Activated T-cell treated with anti-CD3 and anti-CD28 coated beads for 4 hours (primary cell): ENCODE data around the gene ASTN2.

Experiments used
- DNase-seq: peaks from one replicate; pipeline ENCODE4 v3.0.0-alpha.2; 2020

The ASTN2 gene, protein sequence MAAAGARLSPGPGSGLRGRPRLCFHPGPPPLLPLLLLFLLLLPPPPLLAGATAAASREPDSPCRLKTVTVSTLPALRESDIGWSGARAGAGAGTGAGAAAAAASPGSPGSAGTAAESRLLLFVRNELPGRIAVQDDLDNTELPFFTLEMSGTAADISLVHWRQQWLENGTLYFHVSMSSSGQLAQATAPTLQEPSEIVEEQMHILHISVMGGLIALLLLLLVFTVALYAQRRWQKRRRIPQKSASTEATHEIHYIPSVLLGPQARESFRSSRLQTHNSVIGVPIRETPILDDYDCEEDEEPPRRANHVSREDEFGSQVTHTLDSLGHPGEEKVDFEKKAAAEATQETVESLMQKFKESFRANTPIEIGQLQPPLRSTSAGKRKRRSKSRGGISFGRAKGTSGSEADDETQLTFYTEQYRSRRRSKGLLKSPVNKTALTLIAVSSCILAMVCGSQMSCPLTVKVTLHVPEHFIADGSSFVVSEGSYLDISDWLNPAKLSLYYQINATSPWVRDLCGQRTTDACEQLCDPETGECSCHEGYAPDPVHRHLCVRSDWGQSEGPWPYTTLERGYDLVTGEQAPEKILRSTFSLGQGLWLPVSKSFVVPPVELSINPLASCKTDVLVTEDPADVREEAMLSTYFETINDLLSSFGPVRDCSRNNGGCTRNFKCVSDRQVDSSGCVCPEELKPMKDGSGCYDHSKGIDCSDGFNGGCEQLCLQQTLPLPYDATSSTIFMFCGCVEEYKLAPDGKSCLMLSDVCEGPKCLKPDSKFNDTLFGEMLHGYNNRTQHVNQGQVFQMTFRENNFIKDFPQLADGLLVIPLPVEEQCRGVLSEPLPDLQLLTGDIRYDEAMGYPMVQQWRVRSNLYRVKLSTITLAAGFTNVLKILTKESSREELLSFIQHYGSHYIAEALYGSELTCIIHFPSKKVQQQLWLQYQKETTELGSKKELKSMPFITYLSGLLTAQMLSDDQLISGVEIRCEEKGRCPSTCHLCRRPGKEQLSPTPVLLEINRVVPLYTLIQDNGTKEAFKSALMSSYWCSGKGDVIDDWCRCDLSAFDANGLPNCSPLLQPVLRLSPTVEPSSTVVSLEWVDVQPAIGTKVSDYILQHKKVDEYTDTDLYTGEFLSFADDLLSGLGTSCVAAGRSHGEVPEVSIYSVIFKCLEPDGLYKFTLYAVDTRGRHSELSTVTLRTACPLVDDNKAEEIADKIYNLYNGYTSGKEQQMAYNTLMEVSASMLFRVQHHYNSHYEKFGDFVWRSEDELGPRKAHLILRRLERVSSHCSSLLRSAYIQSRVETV (N-terminal part only)

DNA sequence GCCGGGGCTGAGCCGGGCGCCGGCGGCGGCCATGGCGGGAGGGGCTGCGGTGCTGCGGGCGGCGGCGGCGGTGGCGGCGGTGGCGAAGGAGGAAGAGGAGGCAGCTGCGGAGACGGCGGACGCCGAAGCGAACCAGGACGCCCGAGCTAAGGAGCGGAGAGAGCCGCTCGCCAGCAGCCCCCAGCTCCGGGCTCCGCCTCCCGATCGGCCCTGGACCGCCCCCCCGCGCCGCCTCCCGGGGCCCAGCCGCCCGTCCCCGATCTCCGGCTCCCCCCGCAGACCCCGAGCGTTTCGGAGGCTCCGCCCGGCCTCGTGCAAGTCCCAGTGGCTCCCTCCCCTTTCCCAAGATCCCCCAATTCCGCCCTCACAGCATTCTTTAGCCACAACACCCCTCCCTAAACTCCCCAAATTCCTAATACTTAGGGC is at the start of gene ASTN2:
TSS of gene ASTN2 (minus strand) at position 152 of the 426 bp plus-strand sequence. CDS start at position 33, 119 bp downstream.
- no peak for DNase-seq

DNA sequence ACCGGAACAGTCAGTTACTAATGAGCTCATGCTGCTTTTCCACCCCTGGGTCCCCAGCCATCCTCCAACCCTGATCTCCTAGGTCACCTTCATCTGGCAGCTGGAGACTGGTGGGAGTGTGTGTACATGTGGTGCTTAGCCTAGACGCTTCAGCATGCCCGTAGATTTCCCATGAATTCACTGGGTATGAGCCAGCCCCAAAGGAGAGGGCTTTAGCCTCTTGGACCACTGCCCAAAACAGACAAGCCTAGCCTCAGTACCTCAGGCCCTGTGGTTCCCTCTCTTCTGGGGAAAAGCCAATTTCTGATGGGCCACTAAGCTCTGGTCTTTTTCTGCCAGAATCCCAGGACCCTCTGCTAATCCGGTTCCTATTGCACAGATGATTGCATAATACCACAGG is 48.0 kb upstream of the ASTN2 start:
- DNase-seq = no peak

DNA sequence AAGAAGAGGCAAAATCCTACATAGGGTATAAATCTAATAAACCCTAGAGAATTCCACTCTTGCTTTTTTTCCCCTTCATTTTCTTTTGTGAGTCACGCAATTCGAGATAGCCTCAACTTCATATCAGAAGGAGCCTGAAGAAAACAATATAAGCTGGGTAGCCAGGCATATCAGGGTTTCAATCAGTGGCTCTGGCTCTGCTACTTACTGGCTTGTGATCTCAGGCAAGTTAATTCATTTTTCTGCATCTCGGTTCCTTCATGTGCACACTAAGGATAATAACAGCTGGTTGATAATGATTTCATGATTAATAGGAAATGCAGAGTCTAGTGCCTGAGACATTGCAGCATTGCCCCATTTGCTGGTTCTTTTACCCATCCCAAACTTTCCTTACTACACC is 46.5 kb upstream of the ASTN2 start:
- no peak for DNase-seq

DNA sequence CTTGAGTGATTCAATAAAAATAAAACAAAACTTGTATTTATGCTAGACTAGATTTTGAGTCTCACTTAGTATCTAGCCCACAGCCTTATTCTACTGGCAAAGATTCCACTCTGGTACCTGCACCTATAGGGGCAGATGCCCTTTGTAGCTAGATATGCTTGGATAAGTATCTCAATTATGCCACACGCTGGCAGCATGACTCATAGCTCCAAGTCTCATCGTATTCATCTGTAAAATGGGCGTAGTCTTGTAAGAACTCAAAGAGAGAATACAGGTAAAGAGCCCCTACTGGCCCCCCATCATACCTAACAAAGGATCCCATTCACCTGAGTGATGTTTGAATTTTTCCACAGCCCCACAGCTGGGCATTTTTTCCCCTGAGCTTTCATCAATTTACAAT is 45.9 kb upstream of the ASTN2 start:
- DNase-seq = no peak

DNA sequence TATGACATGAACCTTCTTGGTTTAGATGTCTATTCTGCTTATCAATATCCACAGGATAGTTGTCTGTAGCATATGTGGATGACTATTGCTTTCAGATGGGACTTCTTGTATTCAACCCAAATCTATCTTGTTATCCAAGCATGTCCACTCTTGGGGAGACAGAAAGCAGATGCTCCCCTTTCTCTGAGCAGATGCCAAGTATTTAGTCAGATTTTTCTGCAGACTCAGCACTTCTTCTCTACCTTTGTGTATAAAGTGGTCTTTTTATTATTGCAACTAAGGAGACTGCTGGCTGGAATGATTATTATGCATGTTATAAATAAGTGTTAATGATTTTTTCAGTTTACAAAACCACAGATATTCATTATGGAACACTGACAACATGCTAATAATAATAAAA is 45.1 kb upstream of the ASTN2 start:
- DNase-seq = no peak

DNA sequence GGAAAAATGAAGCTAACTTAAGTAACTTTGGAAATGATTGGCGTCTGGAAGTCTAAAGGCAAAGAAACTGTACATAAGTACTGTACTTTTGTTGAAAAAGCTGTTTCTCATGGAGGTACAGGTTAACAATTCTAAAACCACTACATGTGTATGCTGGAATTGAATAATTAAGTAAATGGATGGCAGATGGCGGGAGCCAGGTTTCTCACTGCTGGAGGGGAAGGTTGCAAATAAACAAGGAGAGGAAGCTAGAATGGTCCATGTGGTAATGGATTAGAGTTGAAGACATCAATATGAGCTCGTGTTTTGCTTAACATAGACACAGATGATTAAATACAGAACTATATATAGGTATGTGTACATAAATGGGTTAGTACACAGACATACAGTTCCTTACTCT is 43.2 kb upstream of the ASTN2 start:
- DNase-seq = no peak

DNA sequence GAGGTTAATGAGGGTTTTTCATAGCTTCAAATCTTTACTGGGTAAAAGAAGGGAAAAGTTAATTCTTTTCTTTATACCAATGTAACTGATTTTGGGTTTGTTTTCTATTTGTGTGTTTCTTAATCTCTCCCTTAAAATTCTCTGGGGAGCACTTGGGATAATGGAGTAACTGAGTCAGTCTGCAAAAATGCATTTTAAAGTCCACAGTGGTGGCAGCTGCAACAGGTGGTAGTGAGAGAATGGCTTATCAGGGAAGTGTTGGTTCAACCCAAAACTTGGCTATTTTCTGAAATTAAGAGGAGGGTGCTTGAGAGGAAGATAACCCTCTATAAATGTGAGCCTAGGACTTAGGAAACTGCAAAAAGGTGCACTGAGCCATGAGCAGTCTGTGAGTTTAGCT is 39.9 kb upstream of the ASTN2 start:
- DNase-seq = no peak

DNA sequence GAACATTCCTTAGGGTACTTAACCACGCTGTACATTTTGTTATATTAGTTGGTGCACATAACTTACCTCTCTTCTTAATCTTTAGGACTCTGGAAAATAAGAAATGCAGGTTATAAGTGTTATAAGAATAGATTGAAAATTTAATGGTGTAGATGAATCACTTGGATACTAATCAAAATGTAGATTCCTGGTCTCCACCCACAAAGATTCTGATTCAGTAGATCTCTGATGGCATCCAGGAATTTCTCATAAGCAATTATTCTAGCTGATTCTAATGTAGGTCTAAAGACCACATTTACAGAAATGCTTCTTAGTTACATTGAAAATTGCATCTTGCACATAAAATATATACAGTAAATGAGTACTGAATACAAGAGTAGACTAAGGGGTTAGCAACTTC is 38.9 kb upstream of the ASTN2 start:
- no peak for DNase-seq

DNA sequence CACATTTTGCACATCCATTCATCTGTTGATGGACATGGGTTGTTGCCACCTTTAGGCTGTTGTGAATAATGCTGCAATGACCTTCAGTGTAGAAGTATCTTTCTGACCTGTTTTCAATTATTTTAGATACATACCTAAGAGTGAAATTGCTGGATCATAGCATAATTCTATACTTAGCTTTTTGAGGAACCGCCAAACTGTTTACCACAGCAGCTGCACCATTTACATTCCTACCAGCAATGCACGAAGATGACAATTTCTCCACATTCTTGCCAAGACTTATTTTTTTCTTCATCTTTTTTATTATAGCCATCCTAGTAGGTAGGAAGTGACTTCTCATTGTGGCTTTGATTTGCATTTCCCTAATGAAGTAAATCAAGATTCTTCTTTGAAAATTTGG is 36.5 kb upstream of the ASTN2 start:
- DNase-seq = no peak

DNA sequence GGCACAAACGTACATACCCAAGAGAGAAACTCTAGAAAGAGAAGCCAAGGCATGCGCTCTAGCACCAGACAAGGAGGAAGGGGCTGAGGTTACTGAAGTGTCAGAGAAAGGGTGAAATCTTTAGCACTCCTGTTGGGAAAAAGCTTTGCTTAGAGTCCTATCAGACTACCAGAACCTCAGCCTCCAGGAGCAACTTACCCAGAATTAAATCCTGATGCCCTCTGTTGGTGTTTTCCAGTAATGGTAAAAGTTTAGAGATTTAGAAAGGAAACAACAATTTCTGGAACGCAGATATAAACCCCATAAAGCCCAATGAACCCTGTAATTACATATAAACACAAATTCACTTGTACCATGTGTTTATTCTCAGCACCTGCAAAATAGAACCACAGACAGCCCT is 33.2 kb upstream of the ASTN2 start:
- no peak for DNase-seq

DNA sequence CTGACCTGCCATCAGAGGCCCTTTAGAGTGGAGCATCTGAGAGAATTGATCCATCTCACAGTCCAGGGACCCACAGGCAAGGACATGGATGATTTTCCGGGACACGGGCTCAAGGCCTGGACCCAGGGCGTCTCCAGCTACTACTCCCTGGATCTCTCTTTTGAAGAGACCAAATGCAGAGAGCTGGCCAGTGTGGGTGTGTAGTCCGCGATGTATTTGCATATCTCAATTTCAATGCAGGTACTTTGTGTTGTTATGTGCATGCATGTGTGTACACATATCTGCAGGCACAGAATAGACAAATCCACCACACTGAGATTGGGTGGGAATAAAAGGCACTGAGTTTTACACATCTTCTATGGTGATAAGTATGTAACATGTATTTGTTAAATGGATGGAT is 30.8 kb upstream of the ASTN2 start:
- no peak for DNase-seq

DNA sequence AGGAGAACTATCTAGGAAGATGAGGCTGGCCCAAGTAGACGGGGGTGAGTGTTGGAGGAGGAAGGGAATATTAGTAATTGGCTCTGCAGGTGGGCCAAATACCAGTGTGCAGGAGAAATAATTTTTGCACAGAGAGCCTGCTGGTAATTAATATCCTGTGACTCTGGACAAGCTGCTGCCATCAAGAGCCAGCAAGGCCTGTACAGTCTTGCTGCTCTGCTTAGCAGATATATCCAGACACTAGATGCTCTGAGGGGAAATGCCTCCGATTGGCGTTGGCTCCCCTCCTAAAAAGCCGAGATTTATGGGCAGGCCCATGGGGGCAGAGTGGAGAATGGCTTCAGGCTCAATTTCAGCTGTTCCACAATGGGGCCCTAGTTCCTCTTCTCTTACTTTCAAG is 29.6 kb upstream of the ASTN2 start:
- DNase-seq = no peak

DNA sequence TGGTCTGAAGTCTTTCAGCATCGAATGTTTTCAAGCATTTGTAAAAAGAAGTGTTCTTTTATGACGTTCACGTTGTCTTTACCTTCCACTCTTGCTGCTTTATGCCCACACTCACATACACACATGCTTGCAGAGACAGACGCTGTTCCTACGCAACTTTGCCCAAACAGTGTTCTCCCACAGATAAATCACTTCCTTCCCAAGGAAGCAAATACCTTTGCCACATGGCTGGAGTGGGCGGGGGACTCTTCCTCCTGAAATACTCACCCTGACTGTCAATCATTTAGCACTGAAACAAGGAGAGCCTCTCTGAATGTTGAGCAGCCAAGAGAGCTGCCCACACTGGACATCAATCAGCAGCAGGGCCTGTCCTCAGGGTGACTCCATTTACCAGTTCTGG is 22.4 kb upstream of the ASTN2 start:
- DNase-seq = no peak

DNA sequence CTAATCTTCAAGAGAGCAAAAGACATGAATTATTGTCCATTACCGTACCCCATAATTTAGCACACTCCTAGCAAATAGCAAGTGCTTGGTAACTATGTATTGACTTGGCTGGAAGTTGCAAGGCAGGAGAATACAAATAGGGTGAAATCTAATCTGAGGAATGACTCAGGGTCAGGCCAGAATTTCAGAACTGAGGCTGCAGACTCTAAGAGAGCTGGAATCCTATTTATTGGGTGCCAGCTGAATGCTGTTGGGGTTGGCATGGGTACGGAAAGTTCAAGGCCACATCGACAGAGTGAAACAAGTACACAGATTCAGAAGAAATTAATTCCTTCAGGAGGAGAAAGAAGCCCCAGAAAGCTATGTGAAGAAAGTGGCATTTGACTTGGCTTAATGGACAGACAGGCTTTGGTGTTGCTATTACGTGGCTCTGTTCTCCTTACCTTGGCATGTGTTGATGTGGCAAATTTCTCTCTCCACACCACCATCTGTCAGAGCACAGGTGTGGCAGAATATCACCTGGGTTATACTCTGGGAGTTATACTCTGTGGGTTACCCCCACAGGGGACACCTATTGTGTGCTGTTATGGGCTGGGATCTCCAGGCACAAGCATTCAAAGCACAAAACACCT is 20.9 kb upstream of the ASTN2 start:
- DNase-seq = no peak

DNA sequence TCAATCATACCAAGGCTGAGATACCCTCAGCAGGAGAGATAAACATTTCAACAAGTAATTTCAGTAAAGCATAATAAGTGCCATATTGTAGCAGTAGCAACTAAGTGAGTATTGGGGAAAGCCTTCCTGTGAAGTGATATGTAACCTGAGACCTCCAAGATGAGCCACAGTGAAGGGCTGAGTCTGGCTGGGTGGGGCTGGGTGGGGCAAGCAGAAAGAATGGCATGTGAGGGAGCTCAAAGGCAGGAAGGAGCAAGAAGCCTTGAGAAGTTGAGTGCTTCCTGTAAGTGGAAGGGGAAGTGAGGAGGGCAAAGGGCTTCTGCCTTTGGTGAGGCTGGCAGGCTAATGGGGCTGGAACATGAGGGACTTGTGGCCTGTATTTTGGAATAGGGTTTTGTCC is 19.7 kb upstream of the ASTN2 start:
- no peak for DNase-seq

DNA sequence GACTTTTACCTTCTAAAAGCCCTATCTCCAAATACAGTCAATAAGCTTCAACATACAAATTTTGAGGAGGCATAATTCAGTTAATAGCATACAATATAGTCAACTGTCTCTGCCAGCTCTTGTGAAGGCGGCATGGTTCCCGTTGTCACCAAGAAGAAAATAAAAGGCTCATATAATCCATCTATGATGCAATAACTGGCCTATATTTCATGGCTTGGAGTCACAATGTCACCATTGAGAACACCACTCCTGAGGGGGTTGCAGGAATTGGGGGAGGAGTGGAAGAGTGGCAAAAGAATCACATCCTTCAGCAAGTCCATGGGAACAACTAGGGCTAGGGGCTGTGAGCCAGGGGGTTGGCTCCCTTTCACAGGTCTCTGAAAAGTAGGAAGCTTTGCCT is 16.0 kb upstream of the ASTN2 start:
- DNase-seq = no peak

DNA sequence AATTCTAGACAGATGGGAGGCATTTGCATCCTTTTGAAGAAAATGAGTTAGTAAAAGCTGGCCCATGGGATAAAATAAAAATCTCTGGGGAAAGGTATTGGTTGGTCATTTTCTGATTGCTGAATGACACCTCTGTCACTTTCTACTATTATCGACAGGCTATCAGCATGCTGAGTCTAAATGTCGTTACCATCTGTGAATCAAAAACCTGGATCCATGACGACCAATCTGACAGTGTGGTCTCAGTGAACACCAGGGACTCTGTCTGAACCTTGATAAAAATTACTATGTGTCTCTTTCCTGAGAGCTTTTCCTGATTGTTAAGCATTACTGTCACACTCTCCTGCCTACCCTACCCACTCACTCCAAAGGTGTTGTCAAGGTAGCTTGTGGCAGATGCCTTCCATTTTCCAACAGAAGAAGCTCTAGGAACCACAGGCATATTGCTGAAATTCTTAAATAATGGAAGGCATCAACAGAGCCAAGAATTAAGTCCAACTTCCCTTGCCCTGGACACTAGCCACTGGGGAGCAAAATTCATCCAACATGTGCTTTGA is 12.6 kb upstream of the ASTN2 start:
- no peak for DNase-seq

DNA sequence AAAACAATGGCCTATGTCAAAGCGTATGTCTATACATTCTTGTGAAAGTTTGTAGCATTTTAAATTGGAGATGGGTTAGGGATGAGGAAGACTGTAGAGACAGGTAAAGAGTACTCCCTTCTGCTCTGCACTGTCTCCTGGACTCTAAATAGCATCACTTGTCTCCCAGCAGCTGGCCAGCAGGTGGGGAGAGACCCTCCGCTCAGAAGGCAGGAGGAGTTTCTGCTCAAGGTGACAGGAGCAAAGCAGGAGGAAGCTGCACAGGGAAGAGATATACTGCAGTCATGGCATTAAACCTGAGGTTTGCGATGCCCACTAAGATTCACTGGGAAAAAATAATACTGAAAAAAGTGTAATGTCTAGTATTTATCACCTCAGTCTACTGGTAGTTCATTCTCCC is 10.7 kb upstream of the ASTN2 start:
- no peak for DNase-seq

DNA sequence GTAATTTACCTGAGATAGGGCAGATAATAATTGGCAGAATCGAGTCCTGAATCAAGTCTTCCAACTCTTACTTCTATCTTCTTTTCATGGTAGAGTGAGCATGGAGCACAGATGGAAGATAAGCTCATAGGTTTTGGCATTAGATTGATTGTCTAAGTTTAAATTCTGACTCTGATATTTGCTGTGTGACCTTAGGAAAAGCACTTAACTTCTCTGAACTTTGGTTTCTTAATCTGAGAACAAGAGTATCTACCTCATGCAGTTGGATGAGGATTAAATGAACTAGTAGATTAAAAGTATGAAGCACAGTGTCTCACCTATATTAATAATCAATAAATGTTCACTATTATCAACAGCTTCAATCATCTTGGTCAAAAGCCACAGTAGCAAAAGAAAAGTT is 9.4 kb upstream of the ASTN2 start:
- no peak for DNase-seq

DNA sequence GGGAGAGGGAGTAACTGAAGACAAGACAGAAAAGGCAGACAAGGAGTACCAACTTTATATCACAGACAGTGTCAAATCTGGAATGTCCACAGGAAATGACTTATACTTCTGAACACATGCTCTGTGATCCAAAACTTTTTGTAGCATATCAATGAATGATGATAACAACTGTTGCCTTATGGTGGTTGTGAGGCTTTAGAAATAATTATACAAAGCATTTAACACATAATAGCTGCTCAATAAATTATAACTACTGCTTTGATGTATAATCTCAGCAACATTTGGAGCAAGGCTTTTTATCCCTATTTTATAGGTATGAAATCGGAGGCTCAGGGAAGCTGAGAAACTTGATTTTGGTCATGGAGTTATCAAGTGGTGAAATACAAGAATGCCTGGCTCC is 3.3 kb upstream of the ASTN2 start:
- no peak for DNase-seq

DNA sequence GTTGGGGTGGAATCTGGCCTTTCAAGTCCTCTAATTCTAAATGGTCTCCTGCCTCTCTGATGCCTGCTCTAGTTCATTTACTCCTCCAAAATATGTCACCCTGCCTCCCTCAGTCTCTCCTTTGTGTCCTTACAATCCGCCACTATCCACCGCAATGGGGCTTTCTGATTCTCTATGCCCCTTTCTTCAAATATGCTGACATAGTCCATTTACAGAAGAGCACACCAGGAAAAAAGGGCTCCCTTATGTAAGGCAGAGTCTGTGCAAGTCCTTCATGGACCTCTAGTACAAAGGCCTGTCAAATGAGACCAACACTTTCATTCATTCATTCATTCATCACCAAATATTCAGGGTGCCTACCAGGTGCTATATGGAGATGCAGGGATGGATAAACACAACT is 2.0 kb upstream of the ASTN2 start:
- no peak for DNase-seq

DNA sequence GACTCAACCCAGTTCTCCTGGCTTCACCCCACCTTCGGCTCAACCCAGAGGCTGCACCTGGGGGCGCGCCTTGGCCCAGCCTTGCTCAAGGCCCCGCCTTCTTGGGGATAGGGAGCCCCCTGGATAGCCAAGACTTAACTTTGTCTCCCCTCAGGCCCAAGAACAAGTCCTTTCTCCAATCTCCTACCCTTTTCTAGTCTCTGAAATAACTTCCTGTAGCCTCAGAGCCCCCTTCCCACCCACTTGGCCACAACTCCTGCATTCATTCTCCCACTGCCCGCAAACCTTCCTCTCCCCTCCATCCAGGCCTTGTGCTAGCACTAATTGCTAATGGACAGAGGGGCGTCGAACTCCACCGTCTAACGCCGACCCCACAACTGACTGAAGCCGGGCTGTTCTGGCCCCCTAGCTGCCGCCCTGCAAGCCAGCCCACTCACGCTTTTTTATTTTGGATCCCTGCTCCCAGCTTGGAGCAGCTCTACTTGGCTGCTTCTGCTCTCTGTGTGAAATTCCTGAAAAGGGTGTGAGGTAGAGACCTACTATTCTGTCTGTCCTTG is 579 bp upstream of the ASTN2 start:
- no peak for DNase-seq
